Measurements from ENCODE around the gene ZNF335.

DNA sequence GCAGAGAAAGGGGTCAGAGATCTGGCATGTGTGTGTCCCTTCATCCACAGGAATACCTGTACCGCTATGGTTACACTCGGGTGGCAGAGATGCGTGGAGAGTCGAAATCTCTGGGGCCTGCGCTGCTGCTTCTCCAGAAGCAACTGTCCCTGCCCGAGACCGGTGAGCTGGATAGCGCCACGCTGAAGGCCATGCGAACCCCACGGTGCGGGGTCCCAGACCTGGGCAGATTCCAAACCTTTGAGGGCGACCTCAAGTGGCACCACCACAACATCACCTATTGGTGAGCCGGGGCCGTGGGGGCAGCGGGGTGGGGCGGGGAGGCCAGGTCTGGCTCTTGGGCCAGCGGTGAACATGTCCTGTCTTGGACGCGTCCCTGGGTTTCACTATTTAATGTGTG is 37.8 kb upstream of the ZNF335 start:
- no peak for TF ChIP-seq POLR2A (IDR thresholded peaks at IDR 0.05)
- TF ChIP-seq, protein P1, sequence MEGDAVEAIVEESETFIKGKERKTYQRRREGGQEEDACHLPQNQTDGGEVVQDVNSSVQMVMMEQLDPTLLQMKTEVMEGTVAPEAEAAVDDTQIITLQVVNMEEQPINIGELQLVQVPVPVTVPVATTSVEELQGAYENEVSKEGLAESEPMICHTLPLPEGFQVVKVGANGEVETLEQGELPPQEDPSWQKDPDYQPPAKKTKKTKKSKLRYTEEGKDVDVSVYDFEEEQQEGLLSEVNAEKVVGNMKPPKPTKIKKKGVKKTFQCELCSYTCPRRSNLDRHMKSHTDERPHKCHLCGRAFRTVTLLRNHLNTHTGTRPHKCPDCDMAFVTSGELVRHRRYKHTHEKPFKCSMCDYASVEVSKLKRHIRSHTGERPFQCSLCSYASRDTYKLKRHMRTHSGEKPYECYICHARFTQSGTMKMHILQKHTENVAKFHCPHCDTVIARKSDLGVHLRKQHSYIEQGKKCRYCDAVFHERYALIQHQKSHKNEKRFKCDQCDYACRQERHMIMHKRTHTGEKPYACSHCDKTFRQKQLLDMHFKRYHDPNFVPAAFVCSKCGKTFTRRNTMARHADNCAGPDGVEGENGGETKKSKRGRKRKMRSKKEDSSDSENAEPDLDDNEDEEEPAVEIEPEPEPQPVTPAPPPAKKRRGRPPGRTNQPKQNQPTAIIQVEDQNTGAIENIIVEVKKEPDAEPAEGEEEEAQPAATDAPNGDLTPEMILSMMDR (IDR thresholded peaks at IDR 0.05) = no peak
